Measurements from ENCODE around the gene C9orf50. TPM values are rescaled to one million over a fixed set of nuclear protein-coding genes. Genes with fewer than 3 reads are reported as not detected.
A peak's percentile ranks its signal among the peaks of the same experiment; 100 is the strongest.

C9orf50 gene
- total RNA-seq, 1 experiment from 2014 or later = not detected

DNA sequence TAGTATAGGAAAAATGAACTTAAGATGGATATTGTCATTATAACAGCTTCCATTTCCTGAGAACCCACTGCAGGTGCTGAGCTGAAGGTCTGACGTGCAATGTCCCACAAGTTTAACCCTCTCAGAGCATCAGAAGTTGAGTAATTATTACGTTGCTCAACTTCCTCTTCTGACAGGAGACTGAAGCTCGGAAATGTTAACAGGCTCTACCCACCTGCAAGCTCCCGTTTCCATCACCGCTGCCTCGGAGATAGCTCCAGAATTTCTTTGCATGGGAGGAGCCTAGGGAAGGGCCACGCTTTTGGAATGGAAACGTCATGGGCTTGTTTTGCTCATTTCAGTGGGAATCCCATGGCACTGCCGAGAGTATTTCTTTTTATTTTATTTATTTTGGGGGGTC lies 4.0 kb upstream of the C9orf50 start:
- no peak for DNase-seq
- Histone ChIP-seq H3K9me3 (no peaks in the 10 kb centered on the region), H3K27me3 (no peaks in the 10 kb centered on the region), H3K4me3 (no peak overlapping the region), H3K36me3 (peaks cover 26% of the 10 kb centered on the region)

DNA sequence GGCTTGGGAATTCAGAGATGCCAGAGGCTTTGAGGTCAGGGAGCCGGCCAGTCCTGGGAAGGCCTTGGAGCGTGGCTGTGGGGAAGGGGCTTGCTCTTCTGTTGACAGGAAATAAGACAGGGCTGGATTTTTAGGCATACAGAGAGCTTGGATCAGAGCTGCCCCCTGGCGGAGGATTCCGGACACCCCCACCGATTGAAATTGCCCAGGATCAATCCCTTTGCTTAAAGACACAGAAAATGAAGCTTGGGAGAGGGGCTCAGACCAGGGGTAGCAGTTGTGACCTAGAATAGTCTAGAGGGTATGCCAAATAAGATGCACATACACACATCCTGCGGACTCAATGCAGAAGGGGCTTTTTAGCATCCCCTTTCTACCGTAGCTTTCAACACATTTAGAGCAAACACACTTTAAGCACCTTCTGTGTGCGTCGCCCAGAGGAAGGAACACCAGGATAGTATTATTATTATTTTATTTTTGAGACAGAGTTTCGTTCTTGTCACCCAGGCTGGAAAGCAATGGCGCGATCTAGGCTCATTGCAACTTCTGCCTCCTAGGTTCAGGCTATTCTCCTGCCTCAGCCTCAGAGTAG lies 3.4 kb upstream of the C9orf50 start:
- Histone ChIP-seq H3K4me3 (no peak overlapping the region), H3K36me3 (peaks cover 21% of the 10 kb centered on the region), H3K9me3 (no peaks in the 10 kb centered on the region), H3K27me3 (no peaks in the 10 kb centered on the region)
- DNase-seq = peak; percentile 54

DNA sequence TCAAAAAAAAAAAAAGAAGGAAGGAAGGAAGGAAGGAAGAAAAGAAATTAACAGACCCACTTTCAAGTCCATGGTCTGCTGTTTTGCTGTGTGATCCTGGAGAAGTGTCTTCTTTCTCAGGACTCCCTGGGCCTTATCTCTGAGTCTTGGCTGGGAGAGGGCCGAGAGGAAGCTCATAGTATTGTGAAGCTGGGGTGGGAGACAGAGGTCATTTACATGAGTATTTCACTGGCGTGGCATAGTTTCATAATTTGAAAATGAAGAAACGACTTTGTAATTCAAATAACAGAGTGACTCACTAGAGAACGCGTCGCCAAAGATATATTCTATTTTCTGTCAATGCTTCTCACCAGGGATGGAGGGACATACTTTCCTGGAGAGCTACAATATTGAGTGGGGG lies 2.4 kb upstream of the C9orf50 start:
- Histone ChIP-seq H3K4me3 (no peak overlapping the region), H3K27me3 (no peaks in the 10 kb centered on the region), H3K36me3 (peaks cover 17% of the 10 kb centered on the region), H3K9me3 (no peaks in the 10 kb centered on the region)
- no peak for DNase-seq

DNA sequence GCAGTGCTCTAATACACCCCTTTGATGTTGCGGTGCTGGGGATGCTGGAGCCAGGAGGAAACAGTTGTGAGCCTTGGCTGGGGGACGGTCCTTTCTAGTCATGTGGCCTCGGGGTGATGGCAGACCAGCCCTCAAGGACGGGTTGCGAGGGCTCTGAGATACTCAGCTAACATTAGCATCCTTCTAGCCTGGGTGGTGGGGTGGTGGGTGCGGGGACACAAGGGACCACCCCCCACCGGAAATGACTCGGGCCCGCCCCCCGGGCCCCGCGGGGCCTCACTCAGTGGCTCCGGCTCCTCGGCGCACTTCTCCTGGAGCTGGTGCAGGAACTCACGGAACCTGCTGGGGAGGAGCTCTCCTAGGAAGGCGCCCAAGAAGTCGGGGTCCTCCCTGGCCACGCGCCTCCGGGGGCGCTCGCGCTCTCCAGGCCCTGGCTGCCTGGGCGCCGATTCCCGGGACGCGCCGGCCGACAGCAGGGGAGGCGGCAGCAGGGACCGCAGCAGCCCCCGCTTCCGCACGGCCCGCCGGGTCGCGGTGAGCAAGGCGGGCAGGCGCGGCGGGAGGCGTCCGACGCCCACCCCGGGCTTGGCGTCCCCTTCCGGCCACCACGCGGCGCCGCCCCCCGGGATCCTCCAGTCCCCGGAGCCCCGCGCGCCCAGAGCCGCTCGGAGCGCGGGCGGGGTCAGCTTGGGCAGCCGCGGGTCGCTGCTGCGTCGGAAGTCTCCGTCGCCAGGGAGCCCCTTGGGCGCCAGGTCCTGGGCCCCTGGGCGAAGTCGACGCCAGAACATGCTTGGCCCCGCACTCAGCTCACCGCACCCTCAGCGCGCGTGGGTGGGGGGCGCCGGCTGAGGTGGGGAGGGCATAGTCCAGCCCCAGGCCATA lies 873 bp downstream of the C9orf50 start:
- Histone ChIP-seq H3K36me3 (no peaks in the 10 kb centered on the region), H3K27me3 (no peaks in the 10 kb centered on the region), H3K4me3 (peak overlapping the region; percentile 35), H3K9me3 (no peaks in the 10 kb centered on the region)
- DNase-seq = no peak

GRCh38 chr9:129617167-129617566 lies 3.7 kb downstream of the C9orf50 start:
- peak; percentile 61 for DNase-seq
- Histone ChIP-seq H3K9me3 (no peaks in the 10 kb centered on the region), H3K27me3 (no peaks in the 10 kb centered on the region), H3K36me3 (no peaks in the 10 kb centered on the region), H3K4me3 (no peak overlapping the region)

DNA sequence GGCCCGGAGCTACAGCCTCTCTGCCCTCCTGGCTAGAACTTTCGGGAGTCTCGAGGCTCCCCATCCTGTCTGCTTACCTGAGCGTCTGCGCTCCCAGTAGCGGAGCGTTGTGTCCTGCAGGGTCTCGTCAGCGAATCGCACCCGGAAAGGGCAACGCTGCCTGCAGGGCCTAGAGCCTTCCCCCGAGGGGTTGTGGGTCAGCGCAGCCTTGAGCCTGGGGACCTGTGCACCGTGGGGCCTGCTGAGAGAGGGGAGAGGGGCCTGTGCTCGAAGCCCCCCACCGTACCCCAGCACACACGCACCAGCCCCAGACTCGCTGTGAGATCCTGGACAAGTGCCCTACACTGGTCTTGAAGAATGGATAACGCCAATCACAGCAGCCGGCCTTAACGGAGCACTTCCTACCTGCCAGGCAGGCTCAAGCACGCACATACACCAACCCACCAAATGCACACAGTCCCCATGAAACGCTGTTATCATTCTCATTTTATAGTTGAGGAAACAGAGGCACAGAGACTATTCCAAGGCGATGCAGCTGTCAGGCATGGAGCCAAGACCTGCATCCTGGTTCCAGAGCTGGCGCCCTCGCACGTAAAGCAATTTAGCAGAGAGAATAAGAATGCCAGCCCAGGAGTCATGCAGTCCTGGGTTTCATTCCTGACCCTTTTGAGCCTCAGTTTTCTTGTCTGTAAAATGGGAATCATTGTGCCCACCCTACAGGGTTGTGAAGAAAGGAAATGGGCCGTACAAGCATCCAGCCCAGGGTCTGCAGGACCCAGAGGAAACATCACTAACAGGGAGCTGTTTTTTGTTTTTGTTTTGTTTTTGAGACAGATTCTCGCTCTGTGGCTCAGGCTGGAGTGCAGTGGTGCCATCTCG lies 5.3 kb downstream of the C9orf50 start:
- H3K36me3 ChIP-seq = no peaks in the 10 kb centered on the region
- no peak for DNase-seq
- no peaks in the 10 kb centered on the region for H3K27me3 ChIP-seq
- H3K4me3 ChIP-seq = no peak overlapping the region
- H3K9me3 ChIP-seq = no peaks in the 10 kb centered on the region

DNA sequence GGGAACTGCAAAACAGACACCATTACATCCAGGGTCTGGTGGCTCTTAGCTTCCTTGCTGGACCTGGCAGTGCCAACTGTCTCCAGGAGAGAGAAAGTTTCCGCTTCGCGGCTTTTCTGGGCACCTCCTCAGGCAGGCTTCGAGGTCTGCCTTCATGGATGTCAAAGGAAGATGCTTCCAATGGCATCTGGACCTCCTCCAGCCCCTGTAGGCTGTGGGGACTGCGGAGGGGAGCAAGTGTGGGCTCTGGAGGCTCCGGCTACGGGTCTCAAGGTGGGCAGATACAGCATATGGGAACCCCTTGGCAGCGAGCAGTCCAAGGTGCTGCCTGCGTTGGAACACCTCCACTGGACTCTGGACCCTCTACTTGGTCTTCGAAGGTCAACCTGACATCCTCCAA lies 6.0 kb downstream of the C9orf50 start:
- Histone ChIP-seq H3K4me3 (no peak overlapping the region), H3K36me3 (no peaks in the 10 kb centered on the region), H3K27me3 (no peaks in the 10 kb centered on the region), H3K9me3 (no peaks in the 10 kb centered on the region)
- DNase-seq = no peak

GRCh38 chr9:129613520-129614175 lies 7.3 kb downstream of the C9orf50 start:
- Histone ChIP-seq H3K4me3 (no peak overlapping the region), H3K27me3 (no peaks in the 10 kb centered on the region), H3K9me3 (no peaks in the 10 kb centered on the region), H3K36me3 (no peaks in the 10 kb centered on the region)
- no peak for DNase-seq

DNA sequence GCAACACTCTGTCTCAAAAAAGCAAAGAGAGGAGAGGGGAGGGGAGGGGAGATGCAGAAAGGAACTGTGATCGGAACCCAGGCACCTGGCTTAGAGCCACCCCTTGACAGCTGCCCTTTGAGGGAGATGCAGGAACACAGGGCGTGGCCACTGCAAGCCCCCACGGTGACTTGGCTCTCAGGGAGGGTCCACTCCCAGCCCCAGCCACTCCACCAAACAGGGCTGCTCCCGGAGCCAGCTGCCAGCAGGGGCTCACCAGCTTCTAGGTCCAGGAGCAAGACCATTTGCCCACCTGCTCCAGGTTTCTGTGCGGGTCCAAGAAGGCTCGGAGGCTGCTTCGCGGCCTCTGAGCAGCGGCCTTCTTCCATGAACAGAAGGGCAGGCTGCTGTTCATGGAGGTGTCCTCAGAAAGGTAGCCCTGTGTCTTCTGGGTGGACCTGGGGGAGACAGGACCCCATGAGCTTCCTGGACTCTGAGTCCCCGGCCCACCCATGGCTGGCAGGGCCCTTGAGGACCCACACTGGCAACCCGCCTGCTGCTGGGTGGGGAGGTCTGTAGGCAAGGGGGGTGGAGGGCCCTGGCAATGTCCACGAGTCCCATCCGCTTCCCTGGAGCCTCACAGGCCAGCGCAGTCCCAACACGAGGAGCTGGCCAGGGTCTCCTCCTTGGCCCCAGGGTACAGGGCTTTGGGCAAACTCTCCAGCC lies 7.9 kb downstream of the C9orf50 start:
- DNase-seq = no peak
- H3K4me3 ChIP-seq = no peak overlapping the region
- H3K27me3 ChIP-seq = no peaks in the 10 kb centered on the region
- H3K36me3 ChIP-seq = no peaks in the 10 kb centered on the region
- no peaks in the 10 kb centered on the region for H3K9me3 ChIP-seq

DNA sequence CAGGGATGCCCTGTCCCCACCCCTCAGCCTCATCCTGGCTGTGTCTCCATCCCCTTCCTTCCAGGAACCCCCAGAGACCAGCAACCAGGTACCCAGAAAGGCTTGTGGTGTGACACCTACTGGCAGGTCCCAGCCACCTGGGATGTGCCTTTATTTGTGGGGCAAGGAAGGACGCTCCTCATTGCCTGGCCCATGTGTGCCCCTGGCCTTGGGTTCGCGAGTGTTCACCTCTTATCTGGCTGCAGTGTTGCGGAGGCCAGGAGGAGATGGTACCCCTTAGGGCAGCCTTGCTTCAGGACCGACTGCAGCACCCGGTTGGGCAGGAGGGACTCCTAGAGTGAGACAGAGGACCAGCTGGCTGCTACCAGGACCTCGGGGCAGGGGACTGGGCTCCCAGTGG lies 8.8 kb downstream of the C9orf50 start:
- DNase-seq = no peak
- H3K27me3 ChIP-seq = no peaks in the 10 kb centered on the region
- no peaks in the 10 kb centered on the region for H3K36me3 ChIP-seq
- no peak overlapping the region for H3K4me3 ChIP-seq
- H3K9me3 ChIP-seq = no peaks in the 10 kb centered on the region

DNA sequence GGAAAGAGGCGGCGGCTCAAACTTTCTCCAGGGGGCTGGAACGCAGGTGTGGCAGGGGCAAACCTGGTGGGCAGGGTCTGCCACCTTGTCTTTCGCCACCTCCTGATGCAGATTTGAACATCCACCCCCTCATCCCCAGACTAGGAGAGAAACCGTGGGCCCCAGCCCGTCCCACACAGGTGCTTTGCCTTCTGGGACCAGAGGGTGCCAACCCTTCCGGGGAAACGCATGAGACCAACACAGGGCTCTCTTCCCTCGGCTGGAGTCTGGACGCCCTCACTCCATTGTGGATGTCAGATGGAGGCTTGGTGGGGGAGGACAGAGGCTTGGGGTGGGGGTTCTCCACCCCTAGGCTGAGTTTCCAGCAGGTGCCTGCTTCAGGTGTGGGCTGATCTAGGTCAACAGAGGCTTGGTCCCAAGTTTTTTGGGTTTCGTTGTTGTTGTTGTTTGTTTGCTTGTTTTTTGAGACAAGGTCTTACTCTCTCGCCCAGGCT lies 9.5 kb downstream of the C9orf50 start:
- no peaks in the 10 kb centered on the region for H3K27me3 ChIP-seq
- H3K4me3 ChIP-seq = no peak overlapping the region

GRCh38 chr9:129610473-129611306 lies 10.2 kb downstream of the C9orf50 start:
- peak; percentile 74 for DNase-seq
- Histone ChIP-seq H3K9me3 (no peaks in the 10 kb centered on the region), H3K36me3 (no peaks in the 10 kb centered on the region), H3K27me3 (no peaks in the 10 kb centered on the region), H3K4me3 (peak overlapping the region; percentile 47)

More for the DNA sequence above, 9.5 kb downstream of the C9orf50 start:
- DNase-seq = no peak
- no peaks in the 10 kb centered on the region for H3K36me3 ChIP-seq
- no peaks in the 10 kb centered on the region for H3K9me3 ChIP-seq

GRCh38 chr9:129610213-129610472 lies 10.8 kb downstream of the C9orf50 start:
- DNase-seq = no peak
- H3K4me3 ChIP-seq = peak overlapping the region; percentile 47
- H3K36me3 ChIP-seq = no peaks in the 10 kb centered on the region
- H3K27me3 ChIP-seq = no peaks in the 10 kb centered on the region
- H3K9me3 ChIP-seq = no peaks in the 10 kb centered on the region

- H3K36me3 ChIP-seq = no peaks in the 10 kb centered on the region
- DNase-seq = no peak
- H3K4me3 ChIP-seq = no peak overlapping the region
- H3K27me3 ChIP-seq = no peaks in the 10 kb centered on the region
- no peaks in the 10 kb centered on the region for H3K9me3 ChIP-seq
These were observed 11.3 kb downstream of the C9orf50 start for GRCh38 chr9:129609486-129610212.
